K562 (cell line): ENCODE data around the gene RMND5B. TPM values are rescaled to one million over a fixed set of nuclear protein-coding genes. Genes with fewer than 3 reads are reported as not detected.

Source experiments
- HDAC2 ChIP-seq: fragments of 450-650 bp; IDR thresholded peaks from 2 replicates; pipeline ENCODE4 v1.6.1; 2016; ENCODE audit warnings: mild to moderate bottlenecking
- PML ChIP-seq: IDR thresholded peaks from 2 replicates; pipeline ENCODE4 v1.6.1; 2012; ENCODE audit warnings: low read length, inconsistent platforms
- SIX5 ChIP-seq, 2 experiments: IDR thresholded peaks; 2 replicates each; pipeline ENCODE4 v1.6.1; 2011; ENCODE audit warnings: low read length in 2 of 2, borderline replicate concordance in 1 of 2, low read depth in 1 of 2, mild to moderate bottlenecking in 1 of 2, moderate library complexity in 1 of 2; ENCODE audit not compliant: insufficient read depth in 1 of 2
- polyA plus RNA-seq, 8 experiments: library from polyadenylated mRNA; depleted of rRNA in 4 of 8; stranded (reverse) in 5 of 8; unstranded in 3 of 8; fragments of >200 nt; fragmentation: Nextera tagmentation in 2 of 8; fragmentation: Illumina TruSeq in 1 of 8; extraction: Ambion mirVana in 2 of 8; extraction: Trizol in 1 of 8; gene quantifications; 2 replicates each; pipeline versions ENCODE4 v1.2.1 to v1.2.3, GENCODE V29; 2011 to 2014; ENCODE audit warnings: inconsistent platforms in 1 of 8, missing spikeins in 1 of 8
- total RNA-seq, 7 experiments: library from RNA; depleted of rRNA in 6 of 7; stranded (reverse); fragments of >200 nt in 6 of 7; fragmentation: Illumina TruSeq in 2 of 7; extraction: Trizol in 2 of 7; gene quantifications; 2 replicates each; pipeline versions ENCODE4 v1.2.1 to v1.2.3, GENCODE V29; 2011 to 2021; ENCODE audit warnings: low replicate concordance in 1 of 7
- TF ChIP-seq, protein P1 (sequence below): fragments of 450-650 bp; IDR thresholded peaks from 2 replicates; pipeline ENCODE4 v1.6.1; 2016; ENCODE audit warnings: low read depth
- TF ChIP-seq, protein P2 (sequence below), 3 experiments: IDR thresholded peaks in 2 of 3; conservative IDR thresholded peaks in 1 of 3; 2 replicates each; pipeline ENCODE4 v1.5.1; 2011 to 2012; ENCODE audit warnings: low read length in 3 of 3, mild to moderate bottlenecking in 3 of 3, control low read depth in 2 of 3, improper control_type of control experiment in 1 of 3, inconsistent platforms in 1 of 3, low read depth in 1 of 3, mixed read lengths in 1 of 3, moderate library complexity in 1 of 3; ENCODE audit not compliant: insufficient read depth in 2 of 3
- TF ChIP-seq, protein P3 (sequence below): sonication (generic); formaldehyde crosslinking; IDR thresholded peaks from 2 replicates; pipeline ENCODE4 v1.8.1; 2023; ENCODE audit warnings: mild to moderate bottlenecking, missing genetic modification reagents
- TF ChIP-seq, protein P4 (sequence below): fragments of 450-650 bp; IDR thresholded peaks from 2 replicates; pipeline ENCODE4 v1.6.1; 2016; ENCODE audit warnings: borderline replicate concordance
- TF ChIP-seq, protein P5 (sequence below): fragments of 450-650 bp; IDR thresholded peaks from 2 replicates; pipeline ENCODE4 v1.6.1; 2016; ENCODE audit warnings: missing biosample characterization, missing genetic modification characterization

RMND5B gene
- total and polyA plus RNA-seq, 9 of the 15 experiments (the other 6 are each of a cell fraction or from before 2014, with no cell fraction given) = 2.6 to 57.0 (median 28.3) TPM

DNA sequence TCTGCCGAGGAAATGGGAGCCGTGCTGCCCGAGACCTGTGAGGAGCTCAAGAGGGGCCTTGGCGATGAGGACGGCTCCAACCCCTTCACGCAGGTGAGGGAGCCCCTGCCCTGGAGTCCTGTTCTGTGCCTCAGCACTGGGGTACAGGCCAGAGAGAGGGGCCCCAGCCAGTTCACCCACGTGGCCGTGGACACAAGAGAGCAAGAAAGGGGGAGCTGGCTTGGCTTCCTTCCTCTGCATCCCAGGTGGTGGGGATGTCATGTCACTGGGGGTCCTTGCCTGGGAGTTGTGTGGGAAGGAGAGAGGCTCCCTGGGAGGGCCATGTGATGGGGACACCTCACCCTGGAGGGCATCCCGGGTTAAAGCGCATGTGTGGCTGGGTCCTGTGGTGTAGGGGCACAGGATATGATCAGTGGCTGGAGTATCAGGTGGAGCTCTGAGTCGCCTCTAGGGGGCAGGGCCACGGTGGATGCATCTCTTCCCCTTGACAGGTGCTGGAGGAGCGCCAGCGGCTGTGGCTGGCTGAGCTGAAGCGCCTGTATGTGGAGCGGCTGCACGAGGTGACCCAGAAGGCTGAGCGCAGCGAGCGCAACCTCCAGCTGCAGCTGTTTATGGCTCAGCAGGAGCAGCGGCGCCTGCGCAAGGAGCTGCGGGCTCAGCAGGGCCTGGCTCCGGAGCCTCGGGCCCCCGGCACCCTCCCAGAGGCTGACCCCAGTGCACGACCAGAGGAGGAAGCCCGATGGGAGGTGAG, 10.0 kb upstream of the RMND5B start (continued):
- TF ChIP-seq, protein P1, sequence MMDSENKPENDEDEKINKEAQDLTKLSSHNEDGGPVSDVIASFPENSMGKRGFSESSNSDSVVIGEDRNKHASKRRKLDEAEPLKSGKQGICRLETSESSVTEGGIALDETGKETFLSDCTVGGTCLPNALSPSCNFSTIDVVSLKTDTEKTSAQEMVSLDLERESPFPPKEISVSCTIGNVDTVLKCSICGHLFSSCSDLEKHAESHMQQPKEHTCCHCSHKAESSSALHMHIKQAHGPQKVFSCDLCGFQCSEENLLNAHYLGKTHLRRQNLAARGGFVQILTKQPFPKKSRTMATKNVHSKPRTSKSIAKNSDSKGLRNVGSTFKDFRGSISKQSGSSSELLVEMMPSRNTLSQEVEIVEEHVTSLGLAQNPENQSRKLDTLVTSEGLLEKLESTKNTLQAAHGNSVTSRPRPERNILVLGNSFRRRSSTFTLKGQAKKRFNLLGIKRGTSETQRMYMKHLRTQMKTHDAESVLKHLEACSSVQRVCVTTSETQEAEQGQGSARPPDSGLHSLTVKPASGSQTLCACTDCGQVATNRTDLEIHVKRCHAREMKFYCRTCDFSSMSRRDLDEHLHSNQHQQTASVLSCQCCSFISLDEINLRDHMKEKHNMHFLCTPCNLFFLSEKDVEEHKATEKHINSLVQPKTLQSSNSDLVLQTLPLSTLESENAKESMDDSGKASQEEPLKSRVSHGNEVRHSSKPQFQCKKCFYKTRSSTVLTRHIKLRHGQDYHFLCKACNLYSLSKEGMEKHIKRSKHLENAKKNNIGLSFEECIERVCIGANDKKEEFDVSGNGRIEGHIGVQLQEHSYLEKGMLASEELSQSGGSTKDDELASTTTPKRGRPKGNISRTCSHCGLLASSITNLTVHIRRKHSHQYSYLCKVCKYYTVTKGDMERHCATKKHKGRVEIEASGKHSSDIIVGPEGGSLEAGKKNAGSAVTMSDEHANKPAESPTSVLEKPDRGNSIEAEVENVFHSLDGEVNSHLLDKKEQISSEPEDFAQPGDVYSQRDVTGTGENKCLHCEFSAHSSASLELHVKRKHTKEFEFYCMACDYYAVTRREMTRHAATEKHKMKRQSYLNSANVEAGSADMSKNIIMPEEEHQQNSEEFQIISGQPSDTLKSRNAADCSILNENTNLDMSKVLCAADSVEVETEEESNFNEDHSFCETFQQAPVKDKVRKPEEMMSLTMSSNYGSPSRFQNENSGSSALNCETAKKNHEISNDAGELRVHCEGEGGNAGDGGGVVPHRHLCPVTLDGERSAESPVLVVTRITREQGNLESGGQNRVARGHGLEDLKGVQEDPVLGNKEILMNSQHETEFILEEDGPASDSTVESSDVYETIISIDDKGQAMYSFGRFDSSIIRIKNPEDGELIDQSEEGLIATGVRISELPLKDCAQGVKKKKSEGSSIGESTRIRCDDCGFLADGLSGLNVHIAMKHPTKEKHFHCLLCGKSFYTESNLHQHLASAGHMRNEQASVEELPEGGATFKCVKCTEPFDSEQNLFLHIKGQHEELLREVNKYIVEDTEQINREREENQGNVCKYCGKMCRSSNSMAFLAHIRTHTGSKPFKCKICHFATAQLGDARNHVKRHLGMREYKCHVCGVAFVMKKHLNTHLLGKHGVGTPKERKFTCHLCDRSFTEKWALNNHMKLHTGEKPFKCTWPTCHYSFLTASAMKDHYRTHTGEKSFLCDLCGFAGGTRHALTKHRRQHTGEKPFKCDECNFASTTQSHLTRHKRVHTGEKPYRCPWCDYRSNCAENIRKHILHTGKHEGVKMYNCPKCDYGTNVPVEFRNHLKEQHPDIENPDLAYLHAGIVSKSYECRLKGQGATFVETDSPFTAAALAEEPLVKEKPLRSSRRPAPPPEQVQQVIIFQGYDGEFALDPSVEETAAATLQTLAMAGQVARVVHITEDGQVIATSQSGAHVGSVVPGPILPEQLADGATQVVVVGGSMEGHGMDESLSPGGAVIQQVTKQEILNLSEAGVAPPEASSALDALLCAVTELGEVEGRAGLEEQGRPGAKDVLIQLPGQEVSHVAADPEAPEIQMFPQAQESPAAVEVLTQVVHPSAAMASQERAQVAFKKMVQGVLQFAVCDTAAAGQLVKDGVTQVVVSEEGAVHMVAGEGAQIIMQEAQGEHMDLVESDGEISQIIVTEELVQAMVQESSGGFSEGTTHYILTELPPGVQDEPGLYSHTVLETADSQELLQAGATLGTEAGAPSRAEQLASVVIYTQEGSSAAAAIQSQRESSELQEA = no peak
- TF ChIP-seq PML = no peak
- TF ChIP-seq, protein P2, sequence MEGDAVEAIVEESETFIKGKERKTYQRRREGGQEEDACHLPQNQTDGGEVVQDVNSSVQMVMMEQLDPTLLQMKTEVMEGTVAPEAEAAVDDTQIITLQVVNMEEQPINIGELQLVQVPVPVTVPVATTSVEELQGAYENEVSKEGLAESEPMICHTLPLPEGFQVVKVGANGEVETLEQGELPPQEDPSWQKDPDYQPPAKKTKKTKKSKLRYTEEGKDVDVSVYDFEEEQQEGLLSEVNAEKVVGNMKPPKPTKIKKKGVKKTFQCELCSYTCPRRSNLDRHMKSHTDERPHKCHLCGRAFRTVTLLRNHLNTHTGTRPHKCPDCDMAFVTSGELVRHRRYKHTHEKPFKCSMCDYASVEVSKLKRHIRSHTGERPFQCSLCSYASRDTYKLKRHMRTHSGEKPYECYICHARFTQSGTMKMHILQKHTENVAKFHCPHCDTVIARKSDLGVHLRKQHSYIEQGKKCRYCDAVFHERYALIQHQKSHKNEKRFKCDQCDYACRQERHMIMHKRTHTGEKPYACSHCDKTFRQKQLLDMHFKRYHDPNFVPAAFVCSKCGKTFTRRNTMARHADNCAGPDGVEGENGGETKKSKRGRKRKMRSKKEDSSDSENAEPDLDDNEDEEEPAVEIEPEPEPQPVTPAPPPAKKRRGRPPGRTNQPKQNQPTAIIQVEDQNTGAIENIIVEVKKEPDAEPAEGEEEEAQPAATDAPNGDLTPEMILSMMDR (IDR thresholded peaks at IDR 0.05 in 2 of 3, conservative IDR thresholded peaks at IDR 0.05 in 1 of 3; ENCODE audit: insufficient read depth in 2 of 3, low read depth in 1 of 3, low read length in 3 of 3) = peak; percentile 80 to 87 (median 82)
- TF ChIP-seq, protein P3, sequence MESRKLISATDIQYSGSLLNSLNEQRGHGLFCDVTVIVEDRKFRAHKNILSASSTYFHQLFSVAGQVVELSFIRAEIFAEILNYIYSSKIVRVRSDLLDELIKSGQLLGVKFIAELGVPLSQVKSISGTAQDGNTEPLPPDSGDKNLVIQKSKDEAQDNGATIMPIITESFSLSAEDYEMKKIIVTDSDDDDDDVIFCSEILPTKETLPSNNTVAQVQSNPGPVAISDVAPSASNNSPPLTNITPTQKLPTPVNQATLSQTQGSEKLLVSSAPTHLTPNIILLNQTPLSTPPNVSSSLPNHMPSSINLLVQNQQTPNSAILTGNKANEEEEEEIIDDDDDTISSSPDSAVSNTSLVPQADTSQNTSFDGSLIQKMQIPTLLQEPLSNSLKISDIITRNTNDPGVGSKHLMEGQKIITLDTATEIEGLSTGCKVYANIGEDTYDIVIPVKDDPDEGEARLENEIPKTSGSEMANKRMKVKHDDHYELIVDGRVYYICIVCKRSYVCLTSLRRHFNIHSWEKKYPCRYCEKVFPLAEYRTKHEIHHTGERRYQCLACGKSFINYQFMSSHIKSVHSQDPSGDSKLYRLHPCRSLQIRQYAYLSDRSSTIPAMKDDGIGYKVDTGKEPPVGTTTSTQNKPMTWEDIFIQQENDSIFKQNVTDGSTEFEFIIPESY (CRISPR knock-in tag) = peak; percentile 63; the same call in 1 of the 2 replicates
- 0 out of 2 replicates have a peak, but pooled peaks have one; percentile 30 for TF ChIP-seq HDAC2
- TF ChIP-seq SIX5 (IDR thresholded peaks at IDR 0.05; ENCODE audit: borderline replicate concordance in 1 of 2, insufficient read depth in 1 of 2, low read depth in 1 of 2, low read length in 2 of 2) = no peak
- TF ChIP-seq, protein P4, sequence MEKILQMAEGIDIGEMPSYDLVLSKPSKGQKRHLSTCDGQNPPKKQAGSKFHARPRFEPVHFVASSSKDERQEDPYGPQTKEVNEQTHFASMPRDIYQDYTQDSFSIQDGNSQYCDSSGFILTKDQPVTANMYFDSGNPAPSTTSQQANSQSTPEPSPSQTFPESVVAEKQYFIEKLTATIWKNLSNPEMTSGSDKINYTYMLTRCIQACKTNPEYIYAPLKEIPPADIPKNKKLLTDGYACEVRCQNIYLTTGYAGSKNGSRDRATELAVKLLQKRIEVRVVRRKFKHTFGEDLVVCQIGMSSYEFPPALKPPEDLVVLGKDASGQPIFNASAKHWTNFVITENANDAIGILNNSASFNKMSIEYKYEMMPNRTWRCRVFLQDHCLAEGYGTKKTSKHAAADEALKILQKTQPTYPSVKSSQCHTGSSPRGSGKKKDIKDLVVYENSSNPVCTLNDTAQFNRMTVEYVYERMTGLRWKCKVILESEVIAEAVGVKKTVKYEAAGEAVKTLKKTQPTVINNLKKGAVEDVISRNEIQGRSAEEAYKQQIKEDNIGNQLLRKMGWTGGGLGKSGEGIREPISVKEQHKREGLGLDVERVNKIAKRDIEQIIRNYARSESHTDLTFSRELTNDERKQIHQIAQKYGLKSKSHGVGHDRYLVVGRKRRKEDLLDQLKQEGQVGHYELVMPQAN = peak; percentile 53; the same call in 1 of the 2 replicates
- TF ChIP-seq, protein P5, sequence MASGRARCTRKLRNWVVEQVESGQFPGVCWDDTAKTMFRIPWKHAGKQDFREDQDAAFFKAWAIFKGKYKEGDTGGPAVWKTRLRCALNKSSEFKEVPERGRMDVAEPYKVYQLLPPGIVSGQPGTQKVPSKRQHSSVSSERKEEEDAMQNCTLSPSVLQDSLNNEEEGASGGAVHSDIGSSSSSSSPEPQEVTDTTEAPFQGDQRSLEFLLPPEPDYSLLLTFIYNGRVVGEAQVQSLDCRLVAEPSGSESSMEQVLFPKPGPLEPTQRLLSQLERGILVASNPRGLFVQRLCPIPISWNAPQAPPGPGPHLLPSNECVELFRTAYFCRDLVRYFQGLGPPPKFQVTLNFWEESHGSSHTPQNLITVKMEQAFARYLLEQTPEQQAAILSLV = no peak
